GM18502 (cell line): ENCODE measurements around the gene EHD4.

Source experiments
- ATAC-seq: cut with Tn5 transposase; IDR thresholded peaks from one replicate; pipeline ENCODE4 v1.9.1; 2021; ENCODE audit warnings: mild to moderate bottlenecking; ENCODE audit not compliant: unreplicated experiment, poor library complexity

EHD4 gene

GRCh38 chr15:41925086-41925608 lies 47.2 kb downstream of the EHD4 start:
- no peak for ATAC-seq

- no peak for ATAC-seq
Measured at GRCh38 chr15:41923401-41923997, 48.9 kb downstream of the EHD4 start.

- ATAC-seq, result no peak
Measured at GRCh38 chr15:41922353-41922752, 50.0 kb downstream of the EHD4 start.

GRCh38 chr15:41921639-41922038 lies 50.7 kb downstream of the EHD4 start:
- ATAC-seq, result no peak

- no peak for ATAC-seq
Measured at GRCh38 chr15:41921167-41921566, 51.2 kb downstream of the EHD4 start.

- ATAC-seq, result no peak
Measured at GRCh38 chr15:41919954-41920538, 52.3 kb downstream of the EHD4 start.

GRCh38 chr15:41919201-41919820 lies 53.0 kb downstream of the EHD4 start:
- no peak for ATAC-seq

GRCh38 chr15:41918506-41919126 lies 53.7 kb downstream of the EHD4 start:
- no peak for ATAC-seq

- no peak for ATAC-seq
Measured at GRCh38 chr15:41917767-41918430, 54.5 kb downstream of the EHD4 start.

- ATAC-seq, result no peak
Measured at GRCh38 chr15:41915255-41915994, 56.9 kb downstream of the EHD4 start.

GRCh38 chr15:41914411-41914810 lies 57.9 kb downstream of the EHD4 start:
- no peak for ATAC-seq

GRCh38 chr15:41913256-41913655 lies 59.1 kb downstream of the EHD4 start:
- no peak for ATAC-seq

GRCh38 chr15:41911691-41912345 lies 60.5 kb downstream of the EHD4 start:
- ATAC-seq, result no peak

GRCh38 chr15:41908736-41909461 lies 63.5 kb downstream of the EHD4 start:
- ATAC-seq, result no peak

- no peak for ATAC-seq
Measured at GRCh38 chr15:41907141-41907540, 65.2 kb downstream of the EHD4 start.

GRCh38 chr15:41906608-41907007 lies 65.7 kb downstream of the EHD4 start:
- no peak for ATAC-seq

- ATAC-seq, result no peak
Measured at GRCh38 chr15:41905036-41905793, 67.1 kb downstream of the EHD4 start.

GRCh38 chr15:41904541-41905005 lies 67.8 kb downstream of the EHD4 start:
- no peak for ATAC-seq
